ENCODE results near the gene TMEM165.

Gene TMEM165

GRCh38 chr4:55369968-55370367, 25.8 kb upstream of the TMEM165 start:
- DNase-seq = no peak

DNA sequence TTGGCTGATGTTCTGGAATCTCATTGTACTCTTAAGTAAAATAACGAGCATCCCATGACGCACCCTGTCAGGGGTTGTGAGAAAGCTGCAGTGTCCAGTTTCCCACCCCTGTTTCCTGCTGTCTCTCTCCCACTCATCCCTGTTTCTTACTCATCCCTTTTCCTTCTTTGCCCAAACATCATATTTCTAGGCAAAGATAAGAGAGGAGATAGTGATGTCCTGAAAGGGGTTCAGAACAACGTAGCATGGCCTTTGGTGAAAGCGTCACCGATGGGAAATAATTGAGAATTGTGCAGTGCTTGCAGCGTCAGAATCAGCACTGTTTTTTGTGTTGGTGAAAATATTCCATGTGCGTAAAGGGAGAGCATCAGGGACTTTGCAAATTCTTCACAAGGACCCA, 23.5 kb upstream of the TMEM165 start:
- no peak for DNase-seq

- DNase-seq = no peak
These were observed 22.3 kb upstream of the TMEM165 start for GRCh38 chr4:55373461-55373860.

DNA sequence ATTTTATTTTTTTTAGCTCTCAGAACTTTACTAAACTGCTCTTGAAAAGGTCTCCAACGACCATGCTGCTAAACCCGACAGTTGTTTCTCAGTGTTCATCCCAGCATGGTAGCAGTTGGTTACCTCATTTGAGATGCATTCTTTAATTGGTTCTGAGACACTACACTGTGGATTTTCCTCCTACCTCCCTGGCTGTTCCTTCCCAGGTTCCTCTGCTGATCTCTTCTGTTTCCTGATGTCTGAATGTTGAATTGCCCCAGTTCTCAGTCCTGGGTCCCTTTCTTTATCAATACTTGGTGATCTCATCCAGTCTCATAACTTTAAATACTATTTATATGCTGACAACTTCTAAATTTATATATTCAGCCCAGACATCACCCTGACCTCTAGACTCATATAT, 19.1 kb upstream of the TMEM165 start:
- DNase-seq = no peak

GRCh38 chr4:55378617-55379467, 16.9 kb upstream of the TMEM165 start:
- no peak for DNase-seq

- DNase-seq = no peak
These were observed 15.2 kb upstream of the TMEM165 start for GRCh38 chr4:55380576-55380975.

GRCh38 chr4:55381502-55381901, 14.3 kb upstream of the TMEM165 start:
- DNase-seq = no peak

GRCh38 chr4:55382488-55383003, 13.2 kb upstream of the TMEM165 start:
- no peak for DNase-seq

DNA sequence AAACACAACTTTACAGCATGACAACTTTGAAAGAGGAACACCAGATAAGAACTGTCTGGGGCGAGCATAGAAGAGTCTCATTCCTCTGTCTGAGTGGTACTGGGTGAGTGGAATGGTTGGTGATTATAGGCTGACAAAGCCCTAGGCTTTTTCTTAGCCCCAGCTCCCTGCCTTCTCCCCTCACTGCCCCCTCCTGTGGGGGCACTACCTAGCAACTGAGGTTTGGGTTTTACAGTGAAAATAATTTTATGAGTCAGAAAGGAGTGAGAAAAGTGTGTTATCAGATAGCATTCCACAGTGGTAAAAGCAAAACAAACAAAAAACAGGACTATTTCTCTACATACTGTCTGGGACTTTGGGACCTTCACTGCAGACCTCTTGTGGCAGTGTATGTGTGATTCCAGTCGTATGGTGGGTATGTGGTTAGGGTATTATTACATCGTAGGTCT, 10.5 kb upstream of the TMEM165 start:
- DNase-seq = no peak

DNA sequence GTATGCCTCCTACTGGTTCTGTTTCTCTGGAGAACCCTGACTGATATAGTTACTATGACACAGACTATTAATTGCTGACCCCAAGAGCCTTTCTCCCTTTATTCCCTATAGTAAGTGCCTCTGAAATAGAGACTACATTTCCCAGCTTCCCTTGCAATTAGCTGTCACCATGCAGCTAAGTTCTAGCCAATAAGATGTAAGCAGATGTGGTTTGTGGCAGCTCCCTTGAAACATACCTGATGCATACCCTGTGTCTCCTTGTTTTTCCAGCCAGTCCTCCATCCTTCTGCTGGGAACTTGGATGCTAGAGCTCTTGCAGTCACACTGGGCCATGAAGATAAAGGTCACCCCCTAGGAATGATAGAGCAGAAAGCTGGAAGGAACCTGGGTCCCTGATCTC, 9.7 kb upstream of the TMEM165 start:
- DNase-seq = no peak

- DNase-seq = no peak
These were observed 8.9 kb upstream of the TMEM165 start for GRCh38 chr4:55386840-55387239.

DNA sequence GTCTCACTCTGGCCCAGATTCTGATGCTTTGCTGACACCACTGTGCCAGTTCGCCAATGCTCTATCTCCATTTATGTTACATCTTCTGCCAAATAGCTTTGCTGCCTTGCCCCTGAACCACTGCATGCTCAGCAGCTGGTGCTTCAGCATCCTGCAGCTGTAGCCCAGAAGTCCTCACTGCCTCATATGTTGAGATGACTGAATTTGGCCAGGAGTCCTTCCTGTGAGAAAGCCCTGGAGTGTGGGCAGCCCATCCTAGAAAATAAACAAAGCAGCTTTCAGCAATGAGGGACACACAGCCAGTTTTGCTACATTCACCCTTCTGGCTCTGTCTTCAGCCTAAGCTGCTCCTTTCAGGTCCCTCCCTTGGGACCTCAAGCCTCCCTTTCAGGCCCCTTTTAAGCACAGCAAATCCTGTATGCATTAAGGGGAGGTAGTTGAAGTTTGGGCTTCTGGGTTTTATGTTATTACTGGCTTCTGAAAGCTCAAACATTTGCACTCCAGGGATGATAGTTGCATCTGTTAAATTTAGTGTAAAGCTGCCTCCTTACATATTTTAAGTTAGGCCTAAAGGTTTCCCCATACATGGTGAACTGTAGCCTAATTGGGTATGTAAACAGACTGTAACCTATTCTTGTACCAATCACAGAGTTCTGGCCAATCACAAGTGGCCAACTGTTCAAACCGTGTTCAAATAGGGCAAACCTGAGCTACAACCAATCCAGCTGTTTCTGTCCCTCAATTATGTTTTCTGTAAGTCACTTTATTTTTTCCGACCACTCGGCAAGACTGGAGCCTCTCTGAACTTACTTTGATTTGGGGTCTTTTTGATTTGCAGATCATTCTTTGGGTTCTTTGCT, 2.1 kb upstream of the TMEM165 start:
- DNase-seq = no peak

- DNase-seq = no peak
These were observed 584 bp upstream of the TMEM165 start for GRCh38 chr4:55395218-55395528.

GRCh38 chr4:55396308-55397125, 760 bp downstream of the TMEM165 start:
- DNase-seq = peak; percentile 74

GRCh38 chr4:55397126-55397436, 1.3 kb downstream of the TMEM165 start:
- DNase-seq = no peak

DNA sequence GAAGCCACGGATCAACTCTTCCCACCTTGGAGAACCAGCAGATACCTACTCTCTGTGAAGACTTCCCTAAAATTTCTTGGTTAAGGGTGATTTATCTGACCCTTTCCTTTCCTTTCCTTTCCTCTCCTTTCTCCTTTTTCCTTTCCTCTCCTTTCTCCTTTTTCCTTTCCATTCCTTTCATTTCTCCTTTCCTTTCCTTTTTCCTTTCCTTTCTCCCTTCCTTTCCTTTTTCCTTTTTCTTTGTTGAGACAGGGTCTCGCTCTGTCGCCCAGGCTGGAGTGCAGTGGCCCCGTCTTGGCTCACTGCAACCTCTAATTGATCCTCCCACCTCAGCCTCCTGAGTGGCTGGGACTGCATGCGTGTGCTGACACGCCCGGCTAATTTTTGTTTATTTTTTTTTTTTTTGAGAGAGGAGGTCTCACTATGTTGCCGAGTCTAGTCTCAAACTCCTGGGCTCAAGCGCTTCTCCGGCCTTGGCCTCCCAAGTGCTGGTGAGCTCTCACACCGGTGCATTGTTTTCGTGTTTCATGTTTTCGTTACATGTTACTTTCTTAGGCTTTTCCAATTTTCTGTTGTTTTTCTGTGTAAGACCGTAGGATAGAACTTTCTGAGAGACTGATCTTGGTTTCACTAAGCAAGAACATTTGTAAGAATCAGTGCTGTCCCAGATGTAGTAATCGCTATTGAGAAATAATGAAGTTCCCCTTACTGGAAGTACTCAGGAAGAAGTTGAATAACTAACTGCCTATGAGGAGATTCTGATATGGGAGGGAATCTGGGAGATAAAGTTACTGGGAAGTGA, 2.0 kb downstream of the TMEM165 start:
- DNase-seq = no peak

- DNase-seq = no peak
These were observed 2.7 kb downstream of the TMEM165 start for GRCh38 chr4:55398461-55398860.

GRCh38 chr4:55398966-55399365, 3.2 kb downstream of the TMEM165 start:
- DNase-seq = no peak

- DNase-seq = no peak
These were observed 3.8 kb downstream of the TMEM165 start for GRCh38 chr4:55399581-55399980.

DNA sequence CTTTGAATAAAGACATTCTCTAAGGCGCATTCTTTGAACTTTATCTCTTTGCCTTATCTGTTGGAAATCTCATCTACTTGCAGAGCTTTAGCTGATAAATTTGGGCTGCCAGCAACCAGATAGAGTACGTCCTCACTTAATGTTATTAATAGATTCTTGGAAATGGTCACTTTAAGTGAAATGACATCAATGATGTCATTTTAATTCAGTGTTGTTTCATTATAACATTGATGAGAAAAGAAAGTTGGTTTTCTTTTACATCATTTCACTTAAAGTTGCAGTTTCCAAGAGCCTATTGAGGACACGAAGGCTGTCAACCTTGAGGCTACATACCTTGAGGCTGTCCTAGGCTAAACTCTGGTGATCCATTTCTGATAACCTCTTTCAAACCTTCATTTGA, 9.3 kb downstream of the TMEM165 start:
- no peak for DNase-seq

GRCh38 chr4:55406545-55406944, 10.8 kb downstream of the TMEM165 start:
- DNase-seq = no peak

GRCh38 chr4:55407119-55407518, 11.4 kb downstream of the TMEM165 start:
- DNase-seq = no peak
